GM10248 (cell line): ENCODE results near the gene B4GALT5.
"Not testable (repeated sequence)": the region's sequence is repeated elsewhere in the genome, so short reads cannot be mapped to it uniquely, and the experiment has no call there.

ENCODE experiments used
- CTCF ChIA-PET: fragments of 300-600 bp; sonication (Branson Sonifier 250); formaldehyde crosslinking; extraction: SDS; loops from one replicate; lab custom pipeline; 2021; ENCODE audit warnings: antibody characterized with exemption; lab: Yijun Ruan, JAX
- POLR2A ChIA-PET: fragments of 350-650 bp; sonication (Branson Sonifier 250); formaldehyde crosslinking; extraction: SDS; loops from one replicate; lab custom pipeline; 2020; ENCODE audit warnings: antibody characterized with exemption; lab: Yijun Ruan, JAX
- DNase-seq: peaks from one replicate; pipeline ENCODE4 v3.0.0; 2012; ENCODE audit errors: extremely low spot score
- CTCF ChIP-seq: IDR thresholded peaks from 2 replicates; pipeline ENCODE4 v1.5.1; 2012; ENCODE audit warnings: mild to moderate bottlenecking, low read depth; ENCODE audit errors: extremely low read depth, missing control alignments, control extremely low read depth

B4GALT5 gene

GRCh38 chr20:49671433-49671832 lies 42.2 kb downstream of the B4GALT5 start:
- ChIA-PET CTCF (interaction anchor here (1.0 to 3.6 kb wide), 5 partner anchors 8 to 174 kb away, joined by 3 to 16 read pairs (median 3); no protein-coding TSS in a partner anchor), POLR2A (interaction anchor here (0.6 kb wide), 1 partner anchor 436 kb away, joined by 3 read pairs; no protein-coding TSS in a partner anchor)
- TF ChIP-seq CTCF, result no peak
- DNase-seq, result no peak

GRCh38 chr20:49669601-49670189 lies 44.0 kb downstream of the B4GALT5 start:
- DNase-seq, result peak; percentile 32
- TF ChIP-seq CTCF, result no peak
- ChIA-PET CTCF (interaction anchor here (1.1 to 3.6 kb wide), 10 partner anchors 10 to 177 kb away, joined by 3 to 16 read pairs (median 4); no protein-coding TSS in a partner anchor), POLR2A (interaction anchor here (0.7 to 0.9 kb wide), 2 partner anchors 24 to 1177 kb away, joined by 4 read pairs; no protein-coding TSS in a partner anchor)

GRCh38 chr20:49668878-49669195 lies 44.8 kb downstream of the B4GALT5 start:
- not testable (repeated sequence) for DNase-seq
- ChIA-PET CTCF (interaction anchor here (0.9 to 3.6 kb wide), 11 partner anchors 10 to 177 kb away, joined by 3 to 16 read pairs (median 5); no protein-coding TSS in a partner anchor), POLR2A (interaction anchor here (0.5 to 0.7 kb wide), 3 partner anchors 39 to 1176 kb away, joined by 3 to 4 read pairs (median 3); no protein-coding TSS in a partner anchor)

GRCh38 chr20:49668181-49668877 lies 45.3 kb downstream of the B4GALT5 start:
- DNase-seq, result peak; percentile 88
- ChIA-PET POLR2A (interaction anchor here (0.5 to 0.7 kb wide), 2 partner anchors 38 to 218 kb away, joined by 3 read pairs; no protein-coding TSS in a partner anchor), CTCF (interaction anchor here (0.9 to 3.6 kb wide), 10 partner anchors 10 to 178 kb away, joined by 3 to 16 read pairs (median 5); no protein-coding TSS in a partner anchor)
- TF ChIP-seq CTCF, result no peak

- TF ChIP-seq CTCF, result no peak
- CTCF ChIA-PET, result interaction anchor here (1.2 kb wide), 1 partner anchor 22 kb away, joined by 3 read pairs; no protein-coding TSS in a partner anchor
- POLR2A ChIA-PET, result interaction anchor here (0.5 kb wide), 1 partner anchor 52 kb away, joined by 4 read pairs; no protein-coding TSS in a partner anchor
- DNase-seq, result no peak
Observed at GRCh38 chr20:49666911-49667310, 46.8 kb downstream of the B4GALT5 start.

- TF ChIP-seq CTCF, result no peak
- no peak for DNase-seq
- POLR2A ChIA-PET, result no interaction called here
- CTCF ChIA-PET, result interaction anchor here (2.1 kb wide), 1 partner anchor 223 kb away, joined by 4 read pairs; no protein-coding TSS in a partner anchor
Observed at GRCh38 chr20:49665796-49666195, 47.9 kb downstream of the B4GALT5 start.
